TTC549 (cell line): Measurements from ENCODE around the gene MAP9.
"Not testable (repeated sequence)": the region's sequence is repeated elsewhere in the genome, so short reads cannot be mapped to it uniquely, and the experiment has no call there.

Source experiments
- FAIRE-seq: peaks from 2 replicates; lab custom pipeline; 2012; peaks lifted over from hg19 to GRCh38; lab: Jason Lieb, UNC

The MAP9 gene

DNA sequence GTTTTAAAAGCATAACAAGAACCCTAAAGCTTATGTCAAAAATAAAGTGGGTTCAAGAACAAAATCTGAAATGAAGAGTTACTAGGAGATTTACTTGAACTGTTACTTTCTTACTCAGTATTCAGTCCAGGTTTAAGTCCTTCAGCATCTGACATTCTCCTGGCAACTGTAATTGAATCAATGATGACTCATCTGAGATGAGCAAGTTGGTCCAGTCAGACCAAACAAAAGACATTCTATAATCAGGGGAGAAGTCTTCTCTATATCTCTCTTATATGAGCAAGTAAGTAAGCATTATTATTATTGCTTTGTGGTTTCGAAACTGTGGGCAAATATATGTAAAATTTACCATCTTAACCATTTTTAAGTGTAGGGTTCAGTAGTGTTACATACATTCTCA is 34.6 kb downstream of the MAP9 start:
- no peak for FAIRE-seq

DNA sequence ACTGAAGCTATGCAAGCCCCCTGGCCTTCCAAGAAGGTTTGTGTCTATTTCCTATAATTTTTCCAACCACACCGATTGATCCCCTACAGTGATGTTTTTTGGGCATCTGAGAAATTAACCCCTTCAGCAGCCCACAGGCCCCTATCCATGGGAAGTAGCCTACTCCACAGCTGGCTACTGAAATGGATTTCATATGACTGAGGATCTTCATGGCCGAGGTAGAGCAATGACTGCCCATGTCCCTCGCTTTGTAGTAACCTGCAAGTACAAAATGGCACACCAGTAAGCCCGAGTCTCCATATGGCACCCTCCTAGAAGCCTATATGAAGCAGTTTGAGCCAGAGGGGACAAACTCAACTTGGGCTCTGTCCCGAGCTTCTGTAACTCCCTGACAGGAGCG is 36.8 kb downstream of the MAP9 start:
- no peak for FAIRE-seq

DNA sequence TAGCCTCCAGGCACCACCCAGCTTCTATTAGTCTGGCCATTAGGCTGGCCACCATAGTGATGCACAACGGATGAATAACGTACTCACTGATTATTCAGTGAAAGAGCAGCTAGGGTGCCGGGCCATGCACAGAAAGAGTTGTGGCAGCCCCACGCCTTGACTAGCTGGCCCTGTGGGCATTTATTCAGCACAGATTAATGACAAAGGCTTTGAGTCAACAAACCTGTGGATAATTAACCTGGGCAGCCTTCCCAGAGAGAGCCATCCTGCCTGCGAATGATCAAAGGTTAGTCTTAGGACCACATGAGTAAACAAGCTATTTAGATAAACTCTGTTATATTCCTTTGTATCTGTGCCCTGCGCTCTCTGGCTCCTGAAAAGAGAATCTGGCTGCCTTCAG is 37.2 kb downstream of the MAP9 start:
- FAIRE-seq: no peak

DNA sequence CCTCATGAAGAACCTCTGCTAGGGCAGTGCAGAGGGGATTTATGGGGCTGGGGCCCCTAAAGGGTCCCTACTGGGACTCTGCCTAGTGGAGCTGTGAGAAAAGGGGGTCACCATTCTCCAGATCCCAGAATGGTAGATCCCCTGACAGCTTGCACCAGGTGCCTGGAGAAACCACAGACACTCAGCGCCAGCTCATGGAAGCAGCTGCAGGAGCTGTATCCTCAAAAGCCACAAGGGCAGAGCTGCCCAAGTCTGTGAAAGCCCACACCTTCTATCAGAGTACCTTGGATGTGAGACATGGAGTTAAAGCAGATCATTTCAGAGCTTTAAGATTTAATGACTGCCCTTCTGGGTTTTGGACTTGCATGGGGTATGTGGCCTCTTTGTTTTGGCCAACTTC is 38.6 kb downstream of the MAP9 start:
- FAIRE-seq: no peak

GRCh38 chr4:155336242-155336641 is 40.5 kb downstream of the MAP9 start:
- FAIRE-seq: no peak

DNA sequence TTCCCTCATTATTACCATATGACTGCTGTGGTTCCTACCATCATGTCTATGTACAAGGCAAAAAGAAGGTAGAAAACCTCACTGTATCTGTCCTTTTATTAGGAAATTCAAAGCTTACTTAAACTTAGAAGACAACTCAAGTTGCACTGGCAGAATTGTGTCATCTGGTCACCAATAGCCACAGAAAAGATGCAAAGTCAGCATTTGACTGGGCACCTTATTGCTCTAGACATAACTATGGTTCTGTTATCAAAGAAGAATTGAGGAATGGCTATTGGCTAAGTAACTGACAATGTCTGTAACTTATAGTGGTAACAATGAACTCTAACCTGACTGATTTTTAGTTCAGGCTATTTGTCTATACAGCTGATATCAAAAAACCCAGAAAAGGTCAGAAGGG is 45.3 kb downstream of the MAP9 start:
- no peak for FAIRE-seq

DNA sequence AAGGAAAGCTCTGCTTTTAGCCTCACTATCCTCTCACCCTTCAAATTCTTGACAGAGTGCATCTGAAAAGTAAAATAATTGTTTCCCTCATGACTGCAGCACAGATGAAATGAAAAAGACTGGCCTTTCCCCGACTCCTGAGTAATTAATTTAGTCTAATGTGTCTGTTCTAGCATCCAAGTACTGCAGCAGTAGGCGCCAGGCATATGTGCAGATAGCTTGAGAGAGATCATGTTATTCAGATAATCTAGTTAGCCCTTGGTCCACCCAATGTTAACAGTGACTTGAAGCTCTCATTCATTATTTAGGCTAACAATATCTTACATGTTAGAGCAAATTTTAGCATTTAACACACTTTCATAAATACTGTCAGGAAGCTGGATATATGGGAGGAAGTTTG is 54.0 kb downstream of the MAP9 start:
- FAIRE-seq: no peak

DNA sequence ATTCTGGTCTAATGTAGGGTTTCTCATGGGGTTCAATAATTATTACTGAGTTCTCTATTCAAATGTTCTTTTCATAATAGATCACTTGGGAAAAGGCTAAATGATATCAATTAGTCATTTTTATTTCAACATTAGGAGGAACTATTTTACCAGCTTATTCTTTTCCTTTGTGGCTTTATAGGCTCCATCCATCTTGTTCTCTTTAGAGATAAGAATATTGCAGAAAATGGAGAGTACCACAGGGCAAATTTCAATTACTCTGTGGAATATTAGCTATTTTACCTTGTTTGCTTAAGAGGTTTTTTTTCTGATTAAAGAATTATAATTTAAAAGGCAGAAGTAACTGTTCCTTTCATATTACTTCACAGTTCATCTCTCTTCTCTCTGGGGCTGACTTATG is 55.8 kb downstream of the MAP9 start:
- FAIRE-seq: no peak

DNA sequence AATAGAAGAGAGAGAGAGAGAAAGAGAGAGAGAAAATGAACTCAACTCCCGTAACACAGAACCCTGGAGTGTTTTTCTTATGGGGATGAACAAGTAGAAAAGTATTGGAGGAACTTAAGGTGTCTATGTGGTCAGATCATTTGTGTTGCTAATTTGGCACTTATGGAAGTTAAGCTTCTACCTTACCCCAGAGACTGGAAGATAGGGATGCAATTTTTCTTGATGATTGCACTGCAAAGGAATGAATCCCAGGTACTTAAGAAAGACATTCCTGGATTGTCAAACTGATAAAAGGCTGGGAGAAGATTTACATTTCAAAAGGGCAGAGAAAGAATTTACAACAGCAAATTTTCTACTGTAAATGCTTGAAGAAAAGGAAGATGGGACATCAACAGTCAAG is 57.2 kb downstream of the MAP9 start:
- FAIRE-seq: no peak

GRCh38 chr4:155312027-155312426 is 64.7 kb downstream of the MAP9 start:
- not testable (repeated sequence) for FAIRE-seq

DNA sequence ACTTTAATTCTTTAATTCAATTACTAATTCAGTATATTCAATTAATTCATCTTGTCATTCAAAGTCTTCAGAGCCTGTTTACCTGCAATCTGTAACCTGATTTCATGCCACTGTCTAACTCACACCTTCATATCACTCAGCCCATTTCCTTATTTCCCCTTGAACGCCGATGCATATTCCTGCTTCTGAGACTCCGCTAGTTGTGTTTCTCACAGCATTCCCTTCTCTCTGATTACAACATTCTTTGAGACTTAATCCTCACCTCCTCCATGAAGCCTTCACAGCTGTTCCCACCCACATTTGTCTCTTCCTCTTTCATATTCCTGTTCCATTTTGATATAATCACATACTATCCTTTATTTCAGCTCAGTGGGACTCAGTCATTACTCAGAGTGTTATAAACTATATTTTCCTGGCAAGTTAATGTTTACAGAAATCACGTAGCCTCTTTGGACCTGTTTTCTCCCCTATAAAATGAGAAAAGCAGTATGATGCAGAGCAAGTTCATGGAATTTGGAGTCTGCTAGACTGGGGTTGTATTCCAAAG is 69.0 kb downstream of the MAP9 start:
- no peak for FAIRE-seq

- no peak for FAIRE-seq
Observed at GRCh38 chr4:155305619-155306018, 71.1 kb downstream of the MAP9 start.

DNA sequence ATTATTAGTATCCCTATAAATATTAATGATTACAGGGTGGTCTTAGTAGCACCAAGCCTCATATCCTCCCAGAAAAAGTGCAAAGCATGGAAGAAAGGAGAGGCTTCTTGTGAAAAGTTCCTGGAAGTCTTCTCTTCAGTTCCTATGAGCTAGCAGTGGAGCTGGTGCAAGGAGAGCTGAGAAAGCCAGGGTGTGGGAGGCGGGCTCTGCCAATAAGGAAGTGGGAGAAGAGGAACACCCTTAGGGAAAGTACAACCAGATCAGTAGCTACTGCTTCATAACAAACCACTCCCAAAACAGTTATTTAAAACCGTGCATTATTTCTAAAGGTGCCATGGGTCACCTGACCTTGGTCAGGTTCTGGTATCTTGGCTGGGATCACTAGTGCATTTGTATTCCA is 72.4 kb downstream of the MAP9 start:
- no peak for FAIRE-seq

- FAIRE-seq: no peak
Observed at GRCh38 chr4:155299103-155299502, 77.7 kb downstream of the MAP9 start.
